ENCODE measurements around the gene DGKB.

DNA sequence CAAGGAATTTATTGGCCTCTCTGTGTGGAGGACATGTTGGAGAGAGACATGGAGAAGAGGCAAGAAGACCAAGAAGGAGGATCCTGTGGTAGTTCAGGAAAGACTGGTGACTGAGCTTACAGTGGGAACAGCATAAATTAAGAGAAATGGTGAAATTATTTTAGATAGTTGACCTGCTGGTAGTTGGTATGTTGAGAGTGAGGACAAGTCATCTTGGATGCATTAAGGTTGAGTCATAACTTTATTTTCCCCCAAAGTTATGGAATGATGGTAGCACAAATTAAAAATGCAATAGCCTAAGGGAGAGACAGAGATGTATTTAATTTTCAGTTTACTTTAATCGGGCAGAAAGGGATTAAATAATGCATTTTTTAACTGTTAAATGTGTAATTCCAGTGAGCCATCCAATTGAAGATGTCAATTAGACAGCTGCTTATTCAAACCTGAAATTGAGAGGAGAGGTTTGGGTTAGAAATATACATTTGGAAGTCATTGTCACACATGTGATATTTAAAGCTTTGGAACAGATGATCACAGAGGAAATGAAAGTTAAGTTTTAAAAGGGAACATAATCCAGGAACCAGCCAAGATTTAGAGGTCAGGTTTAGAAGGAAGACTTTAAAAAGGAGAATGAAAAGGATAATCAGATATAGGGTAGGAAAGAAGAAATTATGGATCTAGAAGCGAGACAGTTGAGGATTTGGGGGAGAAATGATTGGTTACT lies 80.6 kb downstream of the DGKB start:
- TF ChIP-seq, protein P1, sequence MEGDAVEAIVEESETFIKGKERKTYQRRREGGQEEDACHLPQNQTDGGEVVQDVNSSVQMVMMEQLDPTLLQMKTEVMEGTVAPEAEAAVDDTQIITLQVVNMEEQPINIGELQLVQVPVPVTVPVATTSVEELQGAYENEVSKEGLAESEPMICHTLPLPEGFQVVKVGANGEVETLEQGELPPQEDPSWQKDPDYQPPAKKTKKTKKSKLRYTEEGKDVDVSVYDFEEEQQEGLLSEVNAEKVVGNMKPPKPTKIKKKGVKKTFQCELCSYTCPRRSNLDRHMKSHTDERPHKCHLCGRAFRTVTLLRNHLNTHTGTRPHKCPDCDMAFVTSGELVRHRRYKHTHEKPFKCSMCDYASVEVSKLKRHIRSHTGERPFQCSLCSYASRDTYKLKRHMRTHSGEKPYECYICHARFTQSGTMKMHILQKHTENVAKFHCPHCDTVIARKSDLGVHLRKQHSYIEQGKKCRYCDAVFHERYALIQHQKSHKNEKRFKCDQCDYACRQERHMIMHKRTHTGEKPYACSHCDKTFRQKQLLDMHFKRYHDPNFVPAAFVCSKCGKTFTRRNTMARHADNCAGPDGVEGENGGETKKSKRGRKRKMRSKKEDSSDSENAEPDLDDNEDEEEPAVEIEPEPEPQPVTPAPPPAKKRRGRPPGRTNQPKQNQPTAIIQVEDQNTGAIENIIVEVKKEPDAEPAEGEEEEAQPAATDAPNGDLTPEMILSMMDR (IDR thresholded peaks at IDR 0.05): no peak
- no peak for TF ChIP-seq POLR2A (IDR thresholded peaks at IDR 0.05)
